OCI-M2 (cell line): Measurements from ENCODE around the gene CALM1.

ENCODE experiments used
- DNase-seq: peaks from one replicate; lab custom pipeline; 2025; ENCODE audit not compliant: unreplicated experiment; lab: John Stamatoyannopoulos, UW

The CALM1 gene

DNA sequence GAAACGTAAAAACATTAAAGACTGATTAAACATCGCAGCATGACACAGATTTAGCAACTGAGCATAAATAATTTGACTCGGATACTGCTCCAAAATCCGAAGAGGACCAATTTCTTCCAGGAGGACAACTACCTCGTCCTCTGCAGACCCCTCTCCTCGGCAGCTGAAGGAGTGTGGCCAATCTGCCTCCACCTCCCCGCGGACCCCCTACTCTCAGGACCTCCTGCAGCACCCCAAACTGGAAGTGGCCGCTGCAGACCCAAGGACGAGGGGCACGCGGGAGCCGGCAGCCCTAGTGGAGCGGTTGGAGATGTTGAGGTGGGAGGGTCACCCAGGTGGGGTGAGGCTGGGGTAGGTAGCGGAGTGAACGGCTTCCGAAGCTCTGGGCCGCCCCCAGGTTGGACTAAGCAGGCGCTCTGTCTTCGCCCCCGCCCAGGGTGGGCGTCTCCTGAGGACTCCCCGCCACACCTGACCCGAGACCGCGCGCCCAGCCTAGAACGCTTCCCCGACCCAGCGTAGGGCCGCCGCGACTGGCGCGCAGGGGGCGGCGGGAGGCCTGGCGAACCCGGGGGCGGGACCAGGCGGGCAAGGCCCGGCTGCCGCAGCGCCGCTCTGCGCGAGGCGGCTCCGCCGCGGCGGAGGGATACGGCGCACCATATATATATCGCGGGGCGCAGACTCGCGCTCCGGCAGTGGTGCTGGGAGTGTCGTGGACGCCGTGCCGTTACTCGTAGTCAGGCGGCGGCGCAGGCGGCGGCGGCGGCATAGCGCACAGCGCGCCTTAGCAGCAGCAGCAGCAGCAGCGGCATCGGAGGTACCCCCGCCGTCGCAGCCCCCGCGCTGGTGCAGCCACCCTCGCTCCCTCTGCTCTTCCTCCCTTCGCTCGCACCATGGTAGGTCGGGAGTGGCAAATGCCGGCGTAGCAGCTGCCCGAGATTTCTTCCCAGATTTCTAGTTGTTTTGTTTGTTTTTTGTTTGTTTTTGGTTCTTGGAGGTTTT lies at the start of gene CALM1:
Gene CALM1 (plus strand): TSS at position 689 of the 999 bp plus-strand sequence. CDS start 202 bp downstream, at position 891.
- DNase-seq = no peak

DNA sequence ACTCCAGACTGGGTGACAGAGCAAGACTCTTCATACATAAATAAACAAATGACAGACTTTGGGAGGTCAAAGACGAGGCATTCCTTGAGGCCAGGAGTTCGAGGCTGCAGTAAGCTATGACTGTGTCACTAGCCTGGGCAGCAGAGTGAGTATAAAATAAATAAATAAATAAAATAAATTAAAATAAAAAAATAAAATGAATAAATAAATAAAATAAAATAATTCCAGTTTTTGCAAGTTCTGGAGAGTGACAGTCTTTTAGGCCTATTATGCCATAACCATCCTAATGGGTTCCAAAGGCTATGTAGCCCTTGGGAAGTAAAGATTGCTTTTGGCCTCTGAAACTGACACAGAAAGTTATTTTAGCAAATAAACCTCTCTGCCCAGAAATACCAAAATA lies 48.6 kb upstream of the CALM1 start:
- DNase-seq = no peak

GRCh38 chr14:90349739-90350138 lies 47.1 kb upstream of the CALM1 start:
- no peak for DNase-seq

- DNase-seq = no peak
Measured at GRCh38 chr14:90354551-90355298, 42.1 kb upstream of the CALM1 start.

DNA sequence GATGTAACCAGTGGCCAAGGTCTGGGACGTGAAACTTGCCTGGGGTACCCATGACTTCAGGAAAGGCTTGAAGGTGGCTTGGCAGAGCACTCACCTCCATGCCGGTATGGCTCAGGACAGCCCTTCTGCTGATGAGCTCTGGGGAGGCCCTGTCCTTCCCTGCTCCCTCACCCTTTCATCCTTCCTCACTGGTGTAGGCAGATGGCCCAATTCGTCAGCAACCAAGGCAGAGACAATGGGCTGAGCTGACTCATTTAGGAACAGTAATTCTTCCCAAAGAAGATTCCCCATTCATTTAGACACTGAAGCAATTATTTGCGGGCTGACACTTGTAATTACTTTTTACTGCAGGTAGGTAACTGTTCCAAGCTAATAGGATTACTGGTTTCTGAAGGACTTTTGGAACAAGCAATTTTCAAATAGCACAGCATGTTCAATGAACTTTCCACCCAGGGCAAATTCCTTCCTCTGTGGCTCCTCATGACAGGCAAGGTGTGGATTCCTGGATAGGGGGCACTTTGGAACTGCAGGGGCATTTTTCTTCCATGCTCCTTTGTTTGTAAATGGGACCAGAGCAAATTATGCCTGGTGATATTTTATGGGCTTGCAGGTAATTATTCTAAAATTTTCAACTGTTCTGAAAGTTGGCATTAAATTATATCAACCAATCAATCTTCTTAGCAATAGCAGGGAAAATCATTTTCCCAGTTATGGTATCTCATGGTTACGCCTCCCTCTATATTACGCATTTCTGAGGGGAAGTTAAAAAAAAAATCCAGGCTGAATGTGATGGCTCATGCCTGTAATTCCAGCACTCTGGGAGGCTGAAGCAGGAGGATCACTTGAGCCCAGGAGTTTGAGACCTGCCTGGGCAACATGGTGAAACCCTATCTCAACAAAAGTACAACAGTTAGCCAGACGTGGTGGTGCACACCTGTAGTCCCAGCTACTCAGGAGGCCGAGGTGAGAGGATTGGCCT lies 41.0 kb upstream of the CALM1 start:
- DNase-seq = no peak

DNA sequence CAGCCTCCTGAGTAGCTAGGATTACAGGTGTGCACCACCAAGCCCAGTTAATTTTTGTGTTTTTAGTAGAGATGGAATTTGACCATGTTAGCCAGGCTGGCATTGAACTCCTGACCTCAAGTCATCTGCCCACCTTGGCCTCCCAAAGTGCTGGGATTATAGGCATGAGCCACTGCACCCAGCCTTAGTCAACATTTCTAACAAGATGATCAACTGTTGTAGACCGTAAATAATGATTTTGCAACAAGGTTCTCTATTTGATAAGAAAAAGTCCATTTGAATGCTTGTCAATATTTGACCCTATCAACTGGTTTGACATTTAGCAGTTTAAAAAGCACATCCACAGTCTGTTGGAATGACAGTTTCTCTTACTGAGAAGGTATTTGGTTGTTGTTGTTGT lies 39.9 kb upstream of the CALM1 start:
- no peak for DNase-seq

- DNase-seq = no peak
Measured at GRCh38 chr14:90358359-90358758, 38.5 kb upstream of the CALM1 start.

DNA sequence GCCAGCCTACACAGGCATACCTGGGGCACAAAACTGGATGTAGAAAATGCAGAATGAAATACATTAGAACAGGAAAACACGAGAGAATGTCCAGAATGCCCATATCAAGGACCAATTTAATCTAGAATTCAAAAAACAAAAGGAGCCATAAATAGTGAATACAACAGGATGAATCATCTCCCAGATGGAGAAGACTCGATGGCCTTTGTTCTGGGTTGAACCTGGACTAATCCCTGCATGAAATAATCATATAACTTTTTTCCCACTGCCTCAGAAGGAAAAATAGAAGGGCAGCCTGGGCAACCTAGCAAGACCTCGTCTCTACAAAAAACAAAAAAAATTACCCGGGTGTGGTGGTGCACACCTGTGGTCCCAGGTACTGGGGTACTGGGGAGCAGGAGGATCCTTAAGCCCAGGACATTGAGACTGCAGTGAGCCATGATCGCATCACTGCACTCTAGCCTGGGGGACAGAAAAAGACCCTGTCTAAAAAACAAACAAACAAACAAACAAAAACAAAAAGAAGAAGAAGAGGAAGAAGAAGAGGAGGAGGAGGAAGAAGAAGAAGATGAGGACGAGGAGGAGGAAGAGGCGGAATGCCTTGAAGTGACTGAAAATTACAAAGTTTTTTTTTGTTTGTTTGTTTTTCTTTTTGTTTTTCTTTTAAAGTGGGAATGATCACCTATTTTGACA lies 34.8 kb upstream of the CALM1 start:
- no peak for DNase-seq

GRCh38 chr14:90362558-90362896 lies 34.3 kb upstream of the CALM1 start:
- no peak for DNase-seq

GRCh38 chr14:90368946-90369721 lies 27.7 kb upstream of the CALM1 start:
- no peak for DNase-seq

DNA sequence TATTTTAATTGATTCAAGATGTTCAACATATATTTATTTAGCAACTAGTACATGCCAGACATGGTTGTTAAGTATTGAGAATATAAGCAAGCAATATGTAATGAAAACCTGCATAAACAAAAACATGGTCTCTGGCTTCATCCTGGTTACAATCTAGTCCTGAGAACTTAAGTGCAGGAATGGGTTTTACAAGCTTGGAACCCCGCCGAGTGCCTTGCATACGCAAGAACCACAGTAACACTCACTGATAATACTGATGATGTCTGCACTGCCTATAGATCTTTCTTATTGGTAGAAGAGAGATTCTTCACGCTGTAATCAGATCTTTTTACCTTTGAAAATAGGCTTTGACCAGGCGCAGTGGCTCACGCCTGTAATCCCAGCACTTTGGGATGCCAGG lies 22.9 kb upstream of the CALM1 start:
- no peak for DNase-seq

GRCh38 chr14:90374813-90375212 lies 22.0 kb upstream of the CALM1 start:
- DNase-seq = no peak

GRCh38 chr14:90375934-90376333 lies 20.9 kb upstream of the CALM1 start:
- DNase-seq = no peak

DNA sequence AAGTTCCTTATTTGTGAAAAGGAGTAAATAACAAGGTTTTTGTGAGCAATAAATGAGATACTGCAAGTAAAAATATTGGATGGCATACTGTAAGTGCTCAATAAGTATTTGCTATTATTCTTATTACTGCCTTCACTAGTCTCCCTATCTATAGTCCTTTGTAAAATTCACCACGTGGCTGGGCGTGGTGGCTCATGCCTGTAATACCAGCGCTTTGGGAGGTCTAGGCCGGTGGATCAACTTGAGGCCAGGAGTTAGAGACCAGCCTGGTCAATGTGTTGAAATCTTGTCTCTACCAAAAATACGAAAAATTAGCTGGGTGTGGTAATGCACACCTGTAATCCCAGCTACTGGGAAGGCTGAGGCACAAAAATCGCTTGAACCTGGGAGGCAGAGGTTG lies 18.6 kb upstream of the CALM1 start:
- no peak for DNase-seq

GRCh38 chr14:90379106-90379505 lies 17.7 kb upstream of the CALM1 start:
- DNase-seq = no peak

GRCh38 chr14:90381011-90381786 lies 15.6 kb upstream of the CALM1 start:
- no peak for DNase-seq

DNA sequence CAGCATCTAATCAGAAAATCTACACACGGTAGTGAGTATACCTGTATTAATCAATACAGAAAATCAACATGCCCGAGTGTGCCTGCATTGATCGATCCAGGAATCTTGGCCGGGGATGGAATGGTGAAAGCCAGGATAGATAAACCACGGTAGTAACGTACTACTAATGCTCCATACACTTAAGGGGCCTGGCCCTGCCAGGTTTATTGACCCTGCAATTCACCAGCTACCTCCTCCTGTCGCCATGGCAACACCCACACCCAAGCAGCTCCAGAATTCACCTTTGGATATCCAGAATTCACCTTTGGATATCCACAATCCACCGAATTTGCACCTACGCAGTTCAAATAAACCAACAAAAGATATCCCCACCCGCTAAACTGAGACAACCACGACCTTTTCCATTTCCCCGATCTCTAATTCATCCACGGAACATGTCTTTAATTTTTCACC lies 14.8 kb upstream of the CALM1 start:
- DNase-seq = no peak

GRCh38 chr14:90382491-90383125 lies 14.2 kb upstream of the CALM1 start:
- no peak for DNase-seq
